ENCODE measurements around the gene PTBP2.

GRCh38 chr1:96815914-96816313 is 94.3 kb downstream of the PTBP2 start:
- TF ChIP-seq POLR2AphosphoS5 (IDR thresholded peaks at IDR 0.05; ENCODE audit: low read depth, low read length) (no peak), SIN3A (IDR thresholded peaks at IDR 0.05; ENCODE audit: borderline replicate concordance, insufficient read depth, low read length) (no peak), TAF1 (IDR thresholded peaks at IDR 0.05; ENCODE audit: borderline replicate concordance, insufficient read depth, low read length) (no peak)
- TF ChIP-seq, protein P1, sequence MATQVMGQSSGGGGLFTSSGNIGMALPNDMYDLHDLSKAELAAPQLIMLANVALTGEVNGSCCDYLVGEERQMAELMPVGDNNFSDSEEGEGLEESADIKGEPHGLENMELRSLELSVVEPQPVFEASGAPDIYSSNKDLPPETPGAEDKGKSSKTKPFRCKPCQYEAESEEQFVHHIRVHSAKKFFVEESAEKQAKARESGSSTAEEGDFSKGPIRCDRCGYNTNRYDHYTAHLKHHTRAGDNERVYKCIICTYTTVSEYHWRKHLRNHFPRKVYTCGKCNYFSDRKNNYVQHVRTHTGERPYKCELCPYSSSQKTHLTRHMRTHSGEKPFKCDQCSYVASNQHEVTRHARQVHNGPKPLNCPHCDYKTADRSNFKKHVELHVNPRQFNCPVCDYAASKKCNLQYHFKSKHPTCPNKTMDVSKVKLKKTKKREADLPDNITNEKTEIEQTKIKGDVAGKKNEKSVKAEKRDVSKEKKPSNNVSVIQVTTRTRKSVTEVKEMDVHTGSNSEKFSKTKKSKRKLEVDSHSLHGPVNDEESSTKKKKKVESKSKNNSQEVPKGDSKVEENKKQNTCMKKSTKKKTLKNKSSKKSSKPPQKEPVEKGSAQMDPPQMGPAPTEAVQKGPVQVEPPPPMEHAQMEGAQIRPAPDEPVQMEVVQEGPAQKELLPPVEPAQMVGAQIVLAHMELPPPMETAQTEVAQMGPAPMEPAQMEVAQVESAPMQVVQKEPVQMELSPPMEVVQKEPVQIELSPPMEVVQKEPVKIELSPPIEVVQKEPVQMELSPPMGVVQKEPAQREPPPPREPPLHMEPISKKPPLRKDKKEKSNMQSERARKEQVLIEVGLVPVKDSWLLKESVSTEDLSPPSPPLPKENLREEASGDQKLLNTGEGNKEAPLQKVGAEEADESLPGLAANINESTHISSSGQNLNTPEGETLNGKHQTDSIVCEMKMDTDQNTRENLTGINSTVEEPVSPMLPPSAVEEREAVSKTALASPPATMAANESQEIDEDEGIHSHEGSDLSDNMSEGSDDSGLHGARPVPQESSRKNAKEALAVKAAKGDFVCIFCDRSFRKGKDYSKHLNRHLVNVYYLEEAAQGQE (IDR thresholded peaks at IDR 0.05; ENCODE audit: insufficient read depth in 1 of 2, low read depth in 2 of 2, low read length in 2 of 2), result no peak
